CD4-positive, alpha-beta T cell treated with Interferon gamma for 1 hour (primary cell): Measurements from ENCODE around the gene ASAP2.

ENCODE experiments used
- DNase-seq: peaks from one replicate; pipeline ENCODE4 v3.0.0-alpha.2; 2020

The ASAP2 gene

GRCh38 chr2:9300829-9301453 is 94.3 kb downstream of the ASAP2 start:
- no peak for DNase-seq

- DNase-seq: no peak
Measured at GRCh38 chr2:9302755-9303154, 96.1 kb downstream of the ASAP2 start.

- DNase-seq: no peak
Measured at GRCh38 chr2:9303528-9304225, 97.1 kb downstream of the ASAP2 start.

DNA sequence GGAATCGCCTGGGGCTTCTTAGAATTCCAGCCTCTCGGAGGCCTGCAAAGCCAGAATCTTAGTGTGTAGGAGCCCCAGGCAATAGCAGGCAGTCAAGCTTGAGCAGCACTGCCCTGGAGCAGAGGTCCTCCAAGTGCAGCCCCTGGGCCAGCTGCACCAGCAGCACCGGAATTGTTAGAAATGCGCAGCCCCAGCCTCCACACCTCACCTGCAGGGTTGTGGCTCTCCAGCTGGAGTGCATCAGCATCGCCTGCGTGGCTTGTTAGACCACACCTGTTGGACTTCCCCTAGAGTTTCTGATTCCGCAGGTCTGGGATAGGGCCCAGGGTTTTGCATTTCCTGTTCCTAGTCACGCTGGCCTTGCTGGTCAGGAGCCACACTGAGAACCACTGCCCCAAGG is 100.3 kb downstream of the ASAP2 start:
- DNase-seq: no peak

DNA sequence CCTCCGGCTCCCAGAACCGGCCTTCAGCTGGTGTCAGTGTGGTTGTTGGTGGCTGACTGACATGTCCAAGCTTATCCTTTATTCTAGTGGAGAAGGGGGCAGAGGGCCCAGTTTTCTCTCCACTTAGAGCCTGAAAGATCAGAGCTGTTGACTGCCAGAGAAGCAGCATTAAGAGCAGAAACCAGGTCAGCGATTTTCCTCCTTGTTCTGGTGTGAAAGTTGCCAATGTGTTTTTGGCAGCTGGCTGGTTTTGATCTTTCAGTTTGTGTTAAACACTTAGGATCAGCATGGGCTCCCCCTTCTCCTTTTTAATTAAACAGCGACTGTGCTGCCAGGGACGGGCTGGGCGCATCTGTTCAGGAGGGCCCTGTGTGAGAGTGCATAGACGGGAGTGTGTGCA is 100.9 kb downstream of the ASAP2 start:
- DNase-seq: no peak

DNA sequence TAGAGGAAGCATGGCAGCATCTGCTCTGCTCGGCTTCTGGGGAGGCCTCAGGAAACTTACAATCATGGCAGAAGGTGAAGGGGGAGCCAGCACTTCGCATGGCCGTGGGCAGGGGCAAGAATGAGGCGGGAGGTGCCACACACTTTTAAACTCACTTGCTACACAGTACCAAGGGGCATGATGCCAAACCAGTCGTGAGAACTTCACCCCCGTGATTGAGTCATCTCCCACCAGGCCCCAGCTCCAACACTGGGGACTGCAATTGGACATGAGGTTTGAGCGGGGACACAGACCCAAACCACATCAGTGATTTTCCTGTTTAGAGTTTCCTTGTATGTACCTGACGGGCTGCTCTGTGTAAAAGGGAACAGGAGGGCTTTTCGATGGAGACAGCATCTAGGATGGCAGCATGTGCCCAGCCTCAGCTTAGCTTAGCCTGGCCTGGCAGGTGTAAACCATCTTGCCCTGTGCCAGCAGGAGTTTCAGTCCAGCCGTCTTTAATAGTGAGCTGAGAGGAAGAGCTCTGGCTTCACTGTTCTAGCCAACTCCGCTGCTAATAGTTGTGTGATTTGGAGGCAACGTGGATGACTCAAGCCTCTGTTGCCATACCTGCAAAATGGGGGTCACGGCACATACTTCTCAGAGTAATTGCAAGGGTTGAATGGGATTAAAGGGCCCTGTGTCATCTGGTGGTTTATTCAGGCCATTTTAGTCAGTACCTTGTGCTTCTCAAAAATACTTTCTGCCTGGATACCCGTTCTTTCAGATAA is 101.8 kb downstream of the ASAP2 start:
- no peak for DNase-seq

- no peak for DNase-seq
Measured at GRCh38 chr2:9309147-9309546, 102.5 kb downstream of the ASAP2 start.

- no peak for DNase-seq
Measured at GRCh38 chr2:9310377-9310776, 103.8 kb downstream of the ASAP2 start.

DNA sequence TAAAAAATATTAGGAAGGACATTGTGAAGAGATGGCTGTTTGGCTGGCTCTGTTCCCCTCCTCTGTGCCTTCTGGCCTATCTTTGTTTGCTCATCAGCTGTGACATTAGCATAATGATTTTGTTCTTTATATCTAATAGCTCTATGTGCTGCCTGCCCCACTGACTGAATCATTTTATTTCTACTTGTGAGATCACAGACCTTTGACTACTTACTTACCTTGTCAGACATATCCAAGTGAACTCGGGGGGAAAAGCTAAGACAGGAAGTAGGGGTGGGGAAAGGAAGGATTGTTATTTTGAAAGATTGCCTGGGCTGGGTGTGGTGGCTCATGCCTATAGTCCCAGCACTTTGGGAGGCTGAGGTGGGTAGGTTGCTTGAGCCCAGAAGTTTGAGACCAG is 104.2 kb downstream of the ASAP2 start:
- no peak for DNase-seq

- DNase-seq: no peak
Measured at GRCh38 chr2:9311488-9311887, 104.9 kb downstream of the ASAP2 start.

DNA sequence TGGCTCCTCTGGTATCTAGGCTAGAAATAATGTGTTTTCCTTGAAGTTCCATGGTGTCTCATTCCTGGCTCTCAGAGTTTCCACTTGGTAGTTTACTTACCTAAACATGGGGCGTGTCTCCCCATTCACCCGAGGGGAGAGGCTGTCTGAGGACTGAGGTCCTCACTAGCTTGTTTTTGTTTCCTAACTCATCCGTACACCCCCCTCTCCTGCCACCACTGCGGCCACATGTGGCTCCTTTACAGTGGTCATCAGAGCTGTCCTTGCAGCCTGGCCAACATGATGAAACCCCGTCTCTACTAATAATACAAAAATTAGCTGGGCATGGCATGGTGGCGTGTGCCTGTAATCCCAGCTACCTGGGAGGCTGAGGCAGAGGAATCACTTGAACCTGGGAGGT is 106.0 kb downstream of the ASAP2 start:
- DNase-seq: no peak

DNA sequence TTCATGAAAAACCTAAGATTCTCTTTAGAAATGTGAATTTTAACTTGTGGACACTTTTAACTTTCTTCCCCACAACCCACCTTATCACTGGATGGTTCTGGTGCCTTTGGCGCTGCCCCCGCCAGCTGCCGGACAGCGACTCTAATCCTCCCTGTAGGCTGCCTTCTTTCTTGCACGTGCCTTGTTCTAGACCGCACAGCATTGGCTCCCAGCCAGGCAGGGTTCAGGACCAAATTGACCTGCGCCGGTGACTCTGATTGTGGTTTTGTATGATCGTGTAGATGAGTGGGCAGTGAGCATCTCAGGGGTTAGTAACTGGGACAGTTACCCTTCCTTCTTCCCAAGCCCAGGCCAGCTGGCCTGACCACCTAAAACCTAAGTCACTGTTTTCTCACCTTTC is 106.8 kb downstream of the ASAP2 start:
- DNase-seq: no peak

DNA sequence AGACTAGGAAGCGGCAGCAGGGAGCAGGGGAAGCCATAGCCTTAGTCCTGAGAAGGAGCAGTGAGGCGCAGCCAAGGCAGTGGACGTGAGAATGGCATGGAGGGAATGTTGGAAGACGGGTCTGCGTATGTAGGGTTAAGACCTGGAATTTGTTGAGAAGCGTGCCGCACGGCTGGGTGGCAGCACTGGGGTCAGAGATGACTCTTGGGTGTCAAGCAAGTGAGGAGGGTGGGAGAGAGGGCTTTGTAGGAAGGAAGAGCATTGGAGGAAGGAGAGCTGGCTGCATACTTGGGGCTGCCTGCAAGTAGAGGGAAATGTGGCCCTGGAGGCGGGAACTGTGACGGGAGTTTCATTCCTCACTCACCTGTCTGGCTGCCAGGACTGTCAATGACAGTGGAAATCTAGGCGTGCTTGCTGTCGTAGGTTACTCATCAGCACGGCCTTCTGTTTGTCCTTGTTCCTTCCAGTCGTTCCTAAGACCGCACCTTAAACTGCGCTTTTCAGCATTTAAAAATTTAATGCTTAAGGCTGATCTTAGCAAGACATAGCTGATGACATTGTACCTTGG is 108.8 kb downstream of the ASAP2 start:
- no peak for DNase-seq

GRCh38 chr2:9317559-9317958 is 110.9 kb downstream of the ASAP2 start:
- DNase-seq: no peak

DNA sequence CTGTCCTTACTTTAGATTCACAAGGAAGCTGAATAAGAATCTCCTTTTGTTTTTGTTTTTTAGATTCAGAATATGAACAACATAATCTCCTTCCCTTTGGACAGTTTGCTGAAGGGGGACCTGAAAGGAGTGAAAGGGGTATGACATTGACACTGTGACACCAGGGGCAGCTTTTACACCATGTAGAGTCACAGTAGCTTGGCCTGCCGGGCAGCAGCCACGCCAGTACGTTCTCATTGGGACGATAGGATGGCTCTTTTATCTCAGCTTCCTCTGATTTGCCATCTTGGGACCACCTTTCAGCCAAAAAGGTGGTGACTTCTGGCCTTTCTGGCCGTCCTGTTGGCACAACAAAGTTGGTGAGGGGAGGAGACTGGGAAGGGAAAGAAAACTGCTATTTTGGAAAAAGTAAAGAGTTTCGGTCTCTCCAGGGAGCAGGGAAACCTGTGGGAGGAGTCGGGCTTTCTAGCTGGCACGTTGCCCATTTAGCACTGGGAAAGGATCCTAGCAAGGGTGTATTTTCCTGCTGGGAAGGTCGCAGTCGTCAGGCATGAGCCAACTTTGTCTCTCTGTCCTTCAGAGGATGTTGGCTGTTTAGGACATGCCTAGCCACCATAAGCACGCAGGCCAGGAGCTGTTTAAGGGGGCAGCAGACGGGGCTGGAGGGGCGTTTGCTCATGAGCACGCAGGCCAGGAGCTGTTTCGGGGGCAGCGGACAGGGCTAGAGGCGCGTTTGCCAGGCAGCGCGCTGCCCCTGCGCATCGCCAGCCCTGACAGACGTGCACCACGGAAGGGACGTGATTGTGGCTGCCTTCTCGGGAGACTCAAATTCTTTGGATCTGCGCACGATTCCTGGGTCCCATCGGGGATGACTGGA is 112.1 kb downstream of the ASAP2 start:
- no peak for DNase-seq

GRCh38 chr2:9319338-9319715 is 112.7 kb downstream of the ASAP2 start:
- DNase-seq: no peak

DNA sequence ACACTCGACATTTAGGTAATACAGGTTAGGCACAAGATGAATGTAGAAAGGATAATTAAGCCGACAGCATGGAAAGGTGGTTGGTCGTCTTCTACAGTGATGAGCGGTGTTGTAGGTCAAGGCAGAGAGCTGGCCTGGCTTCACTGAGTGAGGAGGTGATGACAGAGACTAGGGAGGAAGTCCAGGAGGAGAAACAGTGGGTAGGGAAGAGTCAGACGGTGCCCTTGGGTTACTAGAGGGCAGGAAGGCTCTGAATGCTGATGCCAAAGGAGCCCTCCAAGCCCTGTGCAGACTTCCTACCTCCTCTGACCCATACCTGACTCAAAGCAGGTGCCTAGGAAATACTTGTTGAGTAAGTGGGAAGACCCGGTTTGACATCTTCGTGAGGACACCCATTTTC is 116.0 kb downstream of the ASAP2 start:
- no peak for DNase-seq

GRCh38 chr2:9325428-9325827 is 118.8 kb downstream of the ASAP2 start:
- DNase-seq: no peak

- no peak for DNase-seq
Measured at GRCh38 chr2:9326975-9327374, 120.4 kb downstream of the ASAP2 start.

GRCh38 chr2:9327873-9328352 is 121.3 kb downstream of the ASAP2 start:
- no peak for DNase-seq

DNA sequence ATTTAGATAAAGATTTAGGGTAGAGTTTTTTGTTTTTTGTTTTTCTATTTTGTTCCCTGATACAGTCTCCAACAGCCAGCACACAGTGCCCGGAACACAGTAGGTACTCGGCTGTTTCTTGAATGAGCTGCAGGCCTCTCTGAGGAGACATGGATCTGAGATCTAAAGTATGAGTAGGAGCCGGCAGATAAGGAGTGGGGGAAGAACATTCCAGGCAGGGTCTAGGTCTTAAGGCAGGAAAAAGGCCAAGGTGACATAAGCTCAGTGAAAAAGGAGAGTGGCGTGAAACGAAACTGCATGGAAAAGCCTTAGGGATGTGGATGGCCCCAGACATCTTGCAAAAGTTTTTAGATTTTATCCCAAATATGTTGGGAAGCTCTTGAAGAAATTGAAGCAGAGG is 122.3 kb downstream of the ASAP2 start:
- no peak for DNase-seq

DNA sequence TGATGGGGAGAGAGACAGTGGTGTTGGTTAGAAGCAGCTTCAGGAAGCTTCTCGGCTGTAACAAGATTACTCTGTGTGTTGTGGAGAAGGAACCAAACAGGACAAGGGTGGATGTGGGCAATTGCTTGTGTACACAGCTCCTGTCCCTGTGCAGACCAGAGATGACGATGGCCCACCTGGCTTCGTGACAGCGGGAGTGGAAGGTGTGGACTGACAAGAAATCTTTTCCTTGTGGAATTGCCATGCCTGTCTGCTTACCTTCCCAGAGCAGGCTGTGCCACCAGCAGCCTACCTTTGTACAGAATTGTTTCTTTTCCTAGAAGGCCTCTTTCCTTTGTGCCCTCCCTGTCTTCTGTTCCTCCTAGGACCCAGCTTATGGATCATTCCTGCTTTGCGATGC is 122.9 kb downstream of the ASAP2 start:
- no peak for DNase-seq
